AG04450 (cell line): Measurements from ENCODE around the gene ATXN1. TPM values are rescaled to one million over a fixed set of nuclear protein-coding genes. Genes with fewer than 3 reads are reported as not detected.

Experiments used
- CTCF ChIA-PET: fragments of 300-600, 350-600 bp; formaldehyde crosslinking; extraction: SDS; loops from one replicate; lab custom pipeline; 2022; ENCODE audit warnings: antibody characterized with exemption, inconsistent platforms; lab: Charles Lee
- POLR2A ChIA-PET: fragments of 350-600 bp; formaldehyde crosslinking; extraction: SDS; loops from one replicate; lab custom pipeline; 2021; ENCODE audit warnings: antibody characterized with exemption, inconsistent platforms; lab: Yijun Ruan, JAX
- DNase-seq: peaks from one replicate; pipeline ENCODE4 v3.0.0-alpha.2; 2011; ENCODE audit warnings: low read depth, low spot score
- H3K27ac ChIP-seq: one replicate; pipeline ENCODE4 v1.5.1; 2012; ENCODE audit warnings: low read depth, low read length, control low read depth
- H3K27me3 ChIP-seq: one replicate; pipeline ENCODE4 v1.6.0; 2012; ENCODE audit warnings: low read length; ENCODE audit not compliant: control insufficient read depth, insufficient read depth
- H3K4me3 ChIP-seq: 2 replicates; pipeline ENCODE4 v1.5.1; 2011; ENCODE audit warnings: mild to moderate bottlenecking, low read depth, low read length, control low read depth
- H3K9me3 ChIP-seq: 2 replicates; pipeline ENCODE4 v1.5.1; 2012; ENCODE audit warnings: low read length; ENCODE audit not compliant: control insufficient read depth, insufficient read depth
- polyA plus RNA-seq: library from polyadenylated mRNA; depleted of rRNA; stranded (reverse); fragments of >200 nt; gene quantifications from 2 replicates; pipeline ENCODE4 v1.2.3, GENCODE V29; 2011
- TF ChIP-seq, protein P1 (sequence below): IDR thresholded peaks from 2 replicates; pipeline ENCODE4 v1.5.1; 2011; ENCODE audit warnings: low read depth, low read length, control low read depth, inconsistent platforms

The ATXN1 gene
- polyA plus RNA-seq, 1 experiment = 12.6 TPM

DNA sequence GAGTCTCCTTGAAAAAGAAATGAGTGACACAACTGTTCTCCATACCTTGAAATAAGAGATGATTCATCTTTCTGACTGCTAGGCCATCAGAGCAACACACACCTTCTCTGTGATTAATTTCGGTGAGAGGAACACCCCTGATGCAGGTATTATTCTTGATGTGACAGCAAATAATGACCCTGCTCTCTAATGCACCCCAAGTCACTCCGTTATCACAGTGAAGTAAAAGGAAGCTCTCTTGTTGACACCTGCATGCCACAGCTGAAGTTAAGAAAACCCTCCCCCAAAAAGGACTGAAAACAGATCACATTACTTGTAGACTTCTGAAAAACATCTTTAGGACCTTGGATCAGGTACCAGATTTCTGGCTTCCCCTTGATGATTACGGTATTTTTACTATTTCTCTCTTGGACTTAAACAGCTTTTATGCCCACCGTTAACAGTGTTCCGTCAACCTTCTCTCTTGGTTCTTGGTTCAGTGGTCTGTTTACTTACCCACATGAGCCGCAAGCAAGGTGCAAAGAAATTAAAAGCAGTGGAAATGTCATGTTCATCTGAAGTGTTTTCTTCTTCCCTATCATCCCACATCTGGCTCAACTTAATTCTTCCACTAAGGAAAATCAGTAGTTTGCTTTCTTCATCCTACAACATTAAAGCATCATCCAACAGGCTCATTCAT, 273.1 kb downstream of the ATXN1 start:
- no peak overlapping the region for H3K4me3 ChIP-seq
- ChIA-PET CTCF (interaction anchor here (0.9 to 1.4 kb wide), 2 partner anchors 156 to 202 kb away, joined by 3 to 7 read pairs; no protein-coding TSS in a partner anchor), POLR2A (interaction anchor here (0.6 kb wide), 1 partner anchor 8 kb away, joined by 6 read pairs; no protein-coding TSS in a partner anchor)
- no peak overlapping the region for H3K27ac ChIP-seq
- peaks cover 2% of the 10 kb centered on the region; the same call in 1 of the 2 replicates for H3K9me3 ChIP-seq
- no peaks in the 10 kb centered on the region for H3K27me3 ChIP-seq
- TF ChIP-seq, protein P1, sequence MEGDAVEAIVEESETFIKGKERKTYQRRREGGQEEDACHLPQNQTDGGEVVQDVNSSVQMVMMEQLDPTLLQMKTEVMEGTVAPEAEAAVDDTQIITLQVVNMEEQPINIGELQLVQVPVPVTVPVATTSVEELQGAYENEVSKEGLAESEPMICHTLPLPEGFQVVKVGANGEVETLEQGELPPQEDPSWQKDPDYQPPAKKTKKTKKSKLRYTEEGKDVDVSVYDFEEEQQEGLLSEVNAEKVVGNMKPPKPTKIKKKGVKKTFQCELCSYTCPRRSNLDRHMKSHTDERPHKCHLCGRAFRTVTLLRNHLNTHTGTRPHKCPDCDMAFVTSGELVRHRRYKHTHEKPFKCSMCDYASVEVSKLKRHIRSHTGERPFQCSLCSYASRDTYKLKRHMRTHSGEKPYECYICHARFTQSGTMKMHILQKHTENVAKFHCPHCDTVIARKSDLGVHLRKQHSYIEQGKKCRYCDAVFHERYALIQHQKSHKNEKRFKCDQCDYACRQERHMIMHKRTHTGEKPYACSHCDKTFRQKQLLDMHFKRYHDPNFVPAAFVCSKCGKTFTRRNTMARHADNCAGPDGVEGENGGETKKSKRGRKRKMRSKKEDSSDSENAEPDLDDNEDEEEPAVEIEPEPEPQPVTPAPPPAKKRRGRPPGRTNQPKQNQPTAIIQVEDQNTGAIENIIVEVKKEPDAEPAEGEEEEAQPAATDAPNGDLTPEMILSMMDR = no peak
- DNase-seq = no peak

DNA sequence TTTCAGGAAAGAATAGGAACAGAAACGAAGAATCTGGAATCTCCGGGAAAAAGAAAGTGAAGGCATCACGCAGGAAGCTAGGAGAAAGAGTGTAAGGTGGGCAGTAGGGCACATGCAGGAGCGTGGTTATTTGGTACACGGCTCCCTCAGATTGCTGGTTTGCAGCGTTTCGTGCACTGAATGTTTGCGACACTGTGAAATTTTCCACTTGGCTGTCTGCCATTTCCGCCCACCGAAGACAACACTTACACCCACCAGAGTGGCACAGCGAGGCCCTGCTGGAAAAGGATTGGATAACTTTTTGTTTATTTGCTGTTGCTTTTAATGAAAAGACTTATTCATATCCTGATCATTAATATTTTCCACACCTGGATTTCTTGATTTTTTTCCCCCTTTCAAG, 274.6 kb downstream of the ATXN1 start:
- Histone ChIP-seq H3K4me3 (no peak overlapping the region), H3K27ac (no peak overlapping the region), H3K27me3 (no peaks in the 10 kb centered on the region), H3K9me3 (peaks cover 6% of the 10 kb centered on the region; the same call in 1 of the 2 replicates)
- TF ChIP-seq, protein P1 = no peak
- POLR2A ChIA-PET = no interaction called here
- no peak for DNase-seq
- CTCF ChIA-PET = no interaction called here

DNA sequence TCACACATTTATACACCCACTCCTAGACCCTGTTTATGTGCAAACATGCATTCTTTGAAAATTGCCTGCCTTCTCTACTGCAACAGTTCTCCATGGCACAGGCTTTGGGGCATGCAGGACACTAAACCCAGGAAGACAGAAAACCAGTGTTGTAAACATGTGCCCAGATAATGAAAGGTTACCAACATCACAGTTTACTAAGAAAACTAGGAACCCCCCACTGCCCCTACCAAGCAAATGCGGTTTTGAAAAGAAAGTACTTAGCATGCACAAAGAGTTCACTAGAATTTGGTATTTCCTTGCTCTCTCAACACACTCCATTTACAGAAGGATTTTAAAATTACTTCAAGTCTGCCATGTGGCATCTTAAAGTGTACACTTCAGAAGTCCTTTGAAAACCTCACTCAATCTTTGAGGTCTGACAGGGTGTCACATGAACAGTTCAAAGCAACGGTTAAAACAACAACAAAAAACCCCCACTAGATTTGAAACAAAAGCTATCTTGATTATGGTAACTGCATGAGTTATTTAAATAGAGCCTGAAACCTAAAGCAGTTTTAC, 277.9 kb downstream of the ATXN1 start:
- ChIA-PET CTCF (interaction anchor here (1.4 kb wide), 1 partner anchor 12 kb away, joined by 3 read pairs; no protein-coding TSS in a partner anchor), POLR2A (no interaction called here)
- TF ChIP-seq, protein P1 = no peak
- Histone ChIP-seq H3K9me3 (peaks cover 6% of the 10 kb centered on the region; the same call in 1 of the 2 replicates), H3K27ac (no peak overlapping the region), H3K4me3 (no peak overlapping the region), H3K27me3 (no peaks in the 10 kb centered on the region)
- no peak for DNase-seq

DNA sequence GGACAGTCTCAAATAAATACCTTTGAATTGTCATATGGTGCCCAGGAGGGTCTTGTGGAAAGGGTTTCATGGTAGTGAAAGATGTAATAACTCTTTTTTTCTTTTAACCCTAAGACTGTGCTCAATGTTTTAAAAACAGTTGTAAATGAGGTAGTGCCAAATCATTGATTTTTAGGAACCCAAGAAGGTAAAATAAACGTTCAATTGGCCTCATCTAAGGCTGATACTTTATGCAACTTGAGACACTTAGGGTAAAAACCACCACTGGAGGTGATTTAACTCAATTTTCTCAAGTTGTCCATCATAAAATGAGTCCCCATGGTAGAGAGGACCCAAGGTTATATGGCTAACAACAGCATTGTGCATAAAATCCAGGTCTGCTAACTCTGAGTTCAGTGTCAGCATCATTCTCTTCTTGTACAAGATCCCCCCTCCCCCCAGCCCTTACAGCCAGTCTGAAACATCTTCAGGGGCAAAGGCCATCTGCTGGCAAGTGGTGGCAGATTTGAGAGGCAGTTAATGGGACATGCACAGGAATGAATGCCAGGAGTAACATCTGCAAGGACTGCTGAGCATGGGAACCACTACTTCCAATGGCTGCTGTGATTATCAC, 278.5 kb downstream of the ATXN1 start:
- no peaks in the 10 kb centered on the region for H3K27me3 ChIP-seq
- H3K9me3 ChIP-seq = peaks cover 6% of the 10 kb centered on the region; the same call in 1 of the 2 replicates
- ChIA-PET CTCF (interaction anchor here (0.7 kb wide), 1 partner anchor 28 kb away, joined by 3 read pairs; no protein-coding TSS in a partner anchor), POLR2A (no interaction called here)
- TF ChIP-seq, protein P1 = no peak
- DNase-seq = no peak
- H3K27ac ChIP-seq = no peak overlapping the region
- no peak overlapping the region for H3K4me3 ChIP-seq
